GM19452 (cell line): ENCODE data around the gene TRPM3.

Source experiments
- ATAC-seq: cut with Tn5 transposase; IDR thresholded peaks from one replicate; pipeline ENCODE4 v1.9.1; 2021; ENCODE audit not compliant: unreplicated experiment

The TRPM3 gene

GRCh38 chr9:70950270-70950669 lies 171.2 kb downstream of the TRPM3 start:
- ATAC-seq, result no peak

- ATAC-seq, result peak; percentile 54
Observed at GRCh38 chr9:70949239-70949638, 172.2 kb downstream of the TRPM3 start.

GRCh38 chr9:70948744-70949143 lies 172.7 kb downstream of the TRPM3 start:
- ATAC-seq, result no peak

- ATAC-seq, result no peak
Observed at GRCh38 chr9:70947511-70947910, 173.9 kb downstream of the TRPM3 start.

GRCh38 chr9:70947086-70947485 lies 174.3 kb downstream of the TRPM3 start:
- ATAC-seq, result no peak

- ATAC-seq, result no peak
Observed at GRCh38 chr9:70945301-70945700, 176.1 kb downstream of the TRPM3 start.

- no peak for ATAC-seq
Observed at GRCh38 chr9:70941191-70941590, 180.2 kb downstream of the TRPM3 start.

- no peak for ATAC-seq
Observed at GRCh38 chr9:70940605-70941004, 180.8 kb downstream of the TRPM3 start.

- ATAC-seq, result no peak
Observed at GRCh38 chr9:70936536-70936935, 184.9 kb downstream of the TRPM3 start.

- ATAC-seq, result no peak
Observed at GRCh38 chr9:70935856-70936255, 185.6 kb downstream of the TRPM3 start.

- no peak for ATAC-seq
Observed at GRCh38 chr9:70934642-70935041, 186.8 kb downstream of the TRPM3 start.

GRCh38 chr9:70933321-70933720 lies 188.1 kb downstream of the TRPM3 start:
- ATAC-seq, result no peak

- ATAC-seq, result no peak
Observed at GRCh38 chr9:70932097-70932496, 189.3 kb downstream of the TRPM3 start.

GRCh38 chr9:70927530-70927929 lies 193.9 kb downstream of the TRPM3 start:
- no peak for ATAC-seq

GRCh38 chr9:70924895-70925547 lies 196.4 kb downstream of the TRPM3 start:
- peak; percentile 91 for ATAC-seq

GRCh38 chr9:70924380-70924779 lies 197.0 kb downstream of the TRPM3 start:
- no peak for ATAC-seq

GRCh38 chr9:70923961-70924360 lies 197.5 kb downstream of the TRPM3 start:
- ATAC-seq, result no peak

GRCh38 chr9:70921136-70921535 lies 200.3 kb downstream of the TRPM3 start:
- no peak for ATAC-seq

- no peak for ATAC-seq
Observed at GRCh38 chr9:70917277-70917676, 204.1 kb downstream of the TRPM3 start.

- ATAC-seq, result no peak
Observed at GRCh38 chr9:70911791-70912190, 209.6 kb downstream of the TRPM3 start.

- no peak for ATAC-seq
Observed at GRCh38 chr9:70910598-70910997, 210.8 kb downstream of the TRPM3 start.

- ATAC-seq, result peak; percentile 72
Observed at GRCh38 chr9:70902692-70903131, 218.7 kb downstream of the TRPM3 start.

GRCh38 chr9:70902171-70902570 lies 219.2 kb downstream of the TRPM3 start:
- ATAC-seq, result no peak
